ENCODE data around the gene DNM3.

DNM3 gene

GRCh38 chr1:172324761-172325160, 483.5 kb downstream of the DNM3 start:
- ChIA-PET POLR2A (no interaction called here), CTCF (no interaction called here)
- no peak for TF ChIP-seq NFRKB (IDR thresholded peaks at IDR 0.05)
- no peak for TF ChIP-seq FOXK2 (IDR thresholded peaks at IDR 0.05)
- no peak for TF ChIP-seq CTBP1 (IDR thresholded peaks at IDR 0.05; ENCODE audit: borderline replicate concordance)
- TF ChIP-seq, protein P1, sequence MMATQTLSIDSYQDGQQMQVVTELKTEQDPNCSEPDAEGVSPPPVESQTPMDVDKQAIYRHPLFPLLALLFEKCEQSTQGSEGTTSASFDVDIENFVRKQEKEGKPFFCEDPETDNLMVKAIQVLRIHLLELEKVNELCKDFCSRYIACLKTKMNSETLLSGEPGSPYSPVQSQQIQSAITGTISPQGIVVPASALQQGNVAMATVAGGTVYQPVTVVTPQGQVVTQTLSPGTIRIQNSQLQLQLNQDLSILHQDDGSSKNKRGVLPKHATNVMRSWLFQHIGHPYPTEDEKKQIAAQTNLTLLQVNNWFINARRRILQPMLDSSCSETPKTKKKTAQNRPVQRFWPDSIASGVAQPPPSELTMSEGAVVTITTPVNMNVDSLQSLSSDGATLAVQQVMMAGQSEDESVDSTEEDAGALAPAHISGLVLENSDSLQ (IDR thresholded peaks at IDR 0.05), result no peak
- no peak for TF ChIP-seq HDGF (IDR thresholded peaks at IDR 0.05; ENCODE audit: borderline replicate concordance)
- DNase-seq (ENCODE audit: extremely low spot score), result no peak

DNA sequence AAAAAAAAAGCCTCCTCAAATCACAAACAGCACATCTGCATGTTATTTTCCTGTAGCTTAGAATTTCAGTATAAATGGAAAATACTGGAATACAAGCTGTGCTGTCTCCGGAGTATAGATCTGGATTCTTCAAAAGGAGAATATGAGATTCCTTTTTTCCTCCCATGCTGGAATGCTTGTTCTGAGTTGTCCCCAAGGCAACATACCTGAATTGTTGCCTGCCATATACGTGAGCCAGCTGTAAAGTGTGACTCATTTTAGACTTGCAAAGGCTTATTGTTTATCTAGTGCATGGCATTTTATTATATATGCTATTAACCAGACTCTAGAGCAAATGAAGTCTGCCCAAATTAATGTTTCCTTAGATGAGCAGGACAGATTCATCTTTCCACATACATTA, 484.2 kb downstream of the DNM3 start:
- CTCF ChIA-PET, result no interaction called here
- POLR2A ChIA-PET, result no interaction called here
- DNase-seq (ENCODE audit: extremely low spot score), result no peak
- no peak for TF ChIP-seq HDGF (IDR thresholded peaks at IDR 0.05; ENCODE audit: borderline replicate concordance)
- TF ChIP-seq FOXA1 (IDR thresholded peaks at IDR 0.05), result no peak
- no peak for TF ChIP-seq TARDBP (IDR thresholded peaks at IDR 0.05)
- no peak for TF ChIP-seq ELF4 (IDR thresholded peaks at IDR 0.05)
- TF ChIP-seq BHLHE40 (IDR thresholded peaks at IDR 0.05; ENCODE audit: borderline replicate concordance), result no peak
- no peak for TF ChIP-seq ZNF384 (IDR thresholded peaks at IDR 0.05)
- no peak for TF ChIP-seq L3MBTL2 (conservative IDR thresholded peaks at IDR 0.05)
- no peak for TF ChIP-seq LEF1 (IDR thresholded peaks at IDR 0.05; ENCODE audit: borderline replicate concordance)
- no peak for TF ChIP-seq CTBP1 (IDR thresholded peaks at IDR 0.05; ENCODE audit: borderline replicate concordance)
- no peak for TF ChIP-seq NFRKB (IDR thresholded peaks at IDR 0.05)
- TF ChIP-seq SUZ12 (IDR thresholded peaks at IDR 0.05), result no peak
- no peak for TF ChIP-seq FOXK2 (IDR thresholded peaks at IDR 0.05)

DNA sequence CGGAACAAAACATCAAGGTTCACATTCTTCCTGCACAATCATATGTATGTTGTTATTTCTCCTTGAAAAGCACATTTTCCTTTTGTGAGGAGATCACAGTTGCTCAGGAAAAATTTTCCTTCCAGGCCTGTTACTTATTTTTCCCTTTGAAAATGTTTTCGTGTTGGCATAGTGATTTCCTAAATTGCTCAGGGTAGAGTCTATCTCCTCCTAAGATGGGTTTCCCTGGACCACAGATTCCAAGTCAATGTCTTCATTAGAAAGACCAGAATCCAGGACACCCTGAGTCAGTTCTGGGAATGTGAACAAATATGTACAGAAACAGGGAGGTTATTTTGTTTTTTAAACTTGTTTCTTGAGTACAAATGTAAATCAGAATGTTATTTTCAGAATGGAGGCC, 484.8 kb downstream of the DNM3 start:
- POLR2A ChIA-PET, result no interaction called here
- TF ChIP-seq ZNF384 (IDR thresholded peaks at IDR 0.05), result no peak
- TF ChIP-seq ARNT (IDR thresholded peaks at IDR 0.05), result no peak
- TF ChIP-seq L3MBTL2 (conservative IDR thresholded peaks at IDR 0.05), result no peak
- TF ChIP-seq, protein P1 (IDR thresholded peaks at IDR 0.05), result no peak
- TF ChIP-seq FOXA1 (IDR thresholded peaks at IDR 0.05), result no peak
- TF ChIP-seq HDGF (IDR thresholded peaks at IDR 0.05; ENCODE audit: borderline replicate concordance), result no peak
- DNase-seq (ENCODE audit: extremely low spot score), result no peak
- CTCF ChIA-PET, result no interaction called here

DNA sequence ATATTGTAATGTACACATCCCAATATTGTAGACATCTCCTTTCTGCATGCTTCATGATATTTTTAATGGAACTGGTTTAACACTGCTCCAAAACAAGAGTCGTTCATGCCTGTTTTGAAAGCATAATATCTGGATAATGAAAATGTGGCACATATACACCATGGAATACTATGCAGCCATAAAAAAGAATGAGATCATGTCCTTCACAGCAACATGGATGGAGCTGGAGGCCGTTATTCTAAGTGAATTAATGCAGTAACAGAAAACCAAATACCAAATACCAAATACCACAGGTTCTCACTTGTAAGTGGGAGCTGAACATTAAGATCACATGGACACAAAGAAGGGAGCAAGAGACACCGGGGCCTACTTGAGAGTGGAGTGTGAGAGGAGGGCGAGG, 487.0 kb downstream of the DNM3 start:
- no peak for DNase-seq (ENCODE audit: extremely low spot score)
- ChIA-PET CTCF (no interaction called here), POLR2A (no interaction called here)
- TF ChIP-seq ELF4 (IDR thresholded peaks at IDR 0.05) (no peak), FOXM1 (IDR thresholded peaks at IDR 0.05; ENCODE audit: borderline replicate concordance) (no peak), NFRKB (IDR thresholded peaks at IDR 0.05) (no peak)
- TF ChIP-seq, protein P1 (IDR thresholded peaks at IDR 0.05), result no peak

- POLR2A ChIA-PET, result no interaction called here
- no peak for TF ChIP-seq LEF1 (IDR thresholded peaks at IDR 0.05; ENCODE audit: borderline replicate concordance)
- no peak for TF ChIP-seq L3MBTL2 (conservative IDR thresholded peaks at IDR 0.05)
- TF ChIP-seq CTBP1 (IDR thresholded peaks at IDR 0.05; ENCODE audit: borderline replicate concordance), result no peak
- no peak for TF ChIP-seq SP1 (IDR thresholded peaks at IDR 0.05)
- no peak for TF ChIP-seq HDGF (IDR thresholded peaks at IDR 0.05; ENCODE audit: borderline replicate concordance)
- no peak for TF ChIP-seq ZNF384 (IDR thresholded peaks at IDR 0.05)
- TF ChIP-seq SUZ12 (IDR thresholded peaks at IDR 0.05), result no peak
- no peak for TF ChIP-seq ARNT (IDR thresholded peaks at IDR 0.05)
- no peak for TF ChIP-seq BHLHE40 (IDR thresholded peaks at IDR 0.05; ENCODE audit: borderline replicate concordance)
- no peak for TF ChIP-seq TARDBP (IDR thresholded peaks at IDR 0.05)
- no peak for TF ChIP-seq ELF4 (IDR thresholded peaks at IDR 0.05)
- TF ChIP-seq NFRKB (IDR thresholded peaks at IDR 0.05), result no peak
- no peak for TF ChIP-seq FOXA1 (IDR thresholded peaks at IDR 0.05)
- TF ChIP-seq FOXM1 (IDR thresholded peaks at IDR 0.05; ENCODE audit: borderline replicate concordance), result no peak
- CTCF ChIA-PET, result no interaction called here
- no peak for DNase-seq (ENCODE audit: extremely low spot score)
These were observed 490.9 kb downstream of the DNM3 start for GRCh38 chr1:172332230-172332629.

DNA sequence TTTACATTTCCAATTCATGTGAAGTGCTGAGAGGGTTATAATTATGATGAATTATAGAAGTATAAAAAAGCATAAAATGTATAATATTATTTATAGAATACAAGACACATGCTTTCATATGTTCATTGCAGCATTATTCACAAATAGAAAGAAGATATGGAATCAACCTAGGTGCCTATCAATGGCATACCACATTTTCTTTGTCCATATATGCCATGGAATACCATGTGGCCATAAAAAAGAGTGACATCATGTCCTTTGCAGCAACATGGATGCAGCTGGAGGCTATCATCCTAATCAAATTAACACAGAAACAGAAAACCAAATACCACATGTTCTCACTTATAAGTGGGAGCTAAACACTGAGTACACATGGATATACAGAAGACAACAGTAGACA, 494.1 kb downstream of the DNM3 start:
- no peak for DNase-seq (ENCODE audit: extremely low spot score)
- POLR2A ChIA-PET, result no interaction called here
- CTCF ChIA-PET, result no interaction called here
- no peak for TF ChIP-seq SP1 (IDR thresholded peaks at IDR 0.05)

DNA sequence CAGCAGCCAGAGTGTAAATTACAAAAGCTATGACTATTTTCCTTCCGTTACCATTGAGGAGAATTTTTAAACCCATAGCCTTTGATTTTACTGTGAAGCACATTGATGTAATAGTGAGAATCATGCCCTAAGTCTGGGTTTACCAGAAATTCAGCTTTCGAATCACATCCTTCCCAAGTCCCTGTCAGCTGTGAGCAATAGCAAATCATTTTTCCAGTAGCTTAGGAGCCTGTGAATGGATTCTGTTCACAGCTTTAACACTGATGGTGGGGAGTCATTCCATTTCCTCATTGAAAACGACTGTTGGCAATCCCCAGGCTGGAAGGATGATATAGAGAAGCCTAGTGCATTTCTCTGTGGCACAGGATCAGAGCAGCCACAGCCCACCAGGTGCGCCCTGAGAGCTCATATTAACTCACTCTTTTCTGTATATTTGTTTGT, 497.0 kb downstream of the DNM3 start:
- TF ChIP-seq HDGF (IDR thresholded peaks at IDR 0.05; ENCODE audit: borderline replicate concordance) (no peak), ARNT (IDR thresholded peaks at IDR 0.05) (no peak), FOXK2 (IDR thresholded peaks at IDR 0.05) (no peak), TARDBP (IDR thresholded peaks at IDR 0.05) (no peak), L3MBTL2 (conservative IDR thresholded peaks at IDR 0.05) (no peak), NFRKB (IDR thresholded peaks at IDR 0.05) (no peak)

GRCh38 chr1:172339842-172340241, 498.5 kb downstream of the DNM3 start:
- ChIA-PET CTCF (no interaction called here), POLR2A (no interaction called here)
- no peak for DNase-seq (ENCODE audit: extremely low spot score)
- TF ChIP-seq HDGF (IDR thresholded peaks at IDR 0.05; ENCODE audit: borderline replicate concordance) (no peak), ZNF384 (IDR thresholded peaks at IDR 0.05) (no peak), BHLHE40 (IDR thresholded peaks at IDR 0.05; ENCODE audit: borderline replicate concordance) (no peak), TARDBP (IDR thresholded peaks at IDR 0.05) (no peak), SUZ12 (IDR thresholded peaks at IDR 0.05) (no peak), LEF1 (IDR thresholded peaks at IDR 0.05; ENCODE audit: borderline replicate concordance) (no peak)

More for the DNA sequence above, 497.0 kb downstream of the DNM3 start:
- DNase-seq (ENCODE audit: extremely low spot score), result no peak
- CTCF ChIA-PET, result no interaction called here
- POLR2A ChIA-PET, result no interaction called here
